ENCODE measurements around the gene BRDT. TPM values are rescaled to one million over a fixed set of nuclear protein-coding genes. Genes with fewer than 3 reads are reported as not detected.

The BRDT gene
- polyA plus RNA-seq, 4 donors, result not detected

DNA sequence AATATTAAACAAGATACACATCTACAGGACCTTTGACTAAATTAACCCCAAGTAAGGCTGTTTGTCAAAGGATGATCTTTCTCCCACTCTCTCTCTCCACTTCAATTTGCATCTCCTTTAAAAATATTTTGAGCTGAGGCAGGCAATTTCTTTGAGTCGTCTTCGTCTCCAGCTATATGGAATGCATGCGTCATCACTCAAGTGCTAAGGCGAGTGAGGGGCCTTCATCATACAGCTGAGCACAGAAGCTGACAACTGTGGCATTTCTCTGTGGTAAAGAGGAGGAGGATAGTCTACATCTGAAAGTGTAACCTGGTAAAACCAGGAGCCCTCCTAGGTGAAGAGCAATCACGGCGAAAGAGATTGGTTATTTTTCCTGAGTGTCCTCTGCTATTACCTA is 88.2 kb downstream of the BRDT start:
- 75 to 89% (median 85%) methylated on average over 6 of the region's 6 CpGs for WGBS, 3 donors
- Histone ChIP-seq H3K27me3 (ENCODE audit: control insufficient read depth in 3 of 3, insufficient read depth in 3 of 3, low read length in 3 of 3) (no peaks in the 10 kb centered on the region), H3K36me3 (ENCODE audit: control insufficient read depth in 3 of 3, insufficient read depth in 2 of 3, low read depth in 1 of 3, low read length in 3 of 3) (no peaks in the 10 kb centered on the region), H3K9me3 (ENCODE audit: control insufficient read depth in 2 of 2, insufficient read depth in 1 of 2, low read depth in 1 of 2, low read length in 1 of 2) (no peaks in the 10 kb centered on the region), H3K27ac (ENCODE audit: low read depth in 1 of 3, low read length in 2 of 3) (no peak overlapping the region), H3K4me1 (ENCODE audit: control insufficient read depth in 3 of 3, insufficient read depth in 2 of 3, low read depth in 1 of 3, low read length in 2 of 3) (peaks cover 0 to 6% (median 0%) of the 10 kb centered on the region in 3 donors), H3K4me3 (ENCODE audit: low read depth in 1 of 3, low read length in 3 of 3) (no peak overlapping the region)
- FAIRE-seq (no peak), DNase-seq (no peak)

DNA sequence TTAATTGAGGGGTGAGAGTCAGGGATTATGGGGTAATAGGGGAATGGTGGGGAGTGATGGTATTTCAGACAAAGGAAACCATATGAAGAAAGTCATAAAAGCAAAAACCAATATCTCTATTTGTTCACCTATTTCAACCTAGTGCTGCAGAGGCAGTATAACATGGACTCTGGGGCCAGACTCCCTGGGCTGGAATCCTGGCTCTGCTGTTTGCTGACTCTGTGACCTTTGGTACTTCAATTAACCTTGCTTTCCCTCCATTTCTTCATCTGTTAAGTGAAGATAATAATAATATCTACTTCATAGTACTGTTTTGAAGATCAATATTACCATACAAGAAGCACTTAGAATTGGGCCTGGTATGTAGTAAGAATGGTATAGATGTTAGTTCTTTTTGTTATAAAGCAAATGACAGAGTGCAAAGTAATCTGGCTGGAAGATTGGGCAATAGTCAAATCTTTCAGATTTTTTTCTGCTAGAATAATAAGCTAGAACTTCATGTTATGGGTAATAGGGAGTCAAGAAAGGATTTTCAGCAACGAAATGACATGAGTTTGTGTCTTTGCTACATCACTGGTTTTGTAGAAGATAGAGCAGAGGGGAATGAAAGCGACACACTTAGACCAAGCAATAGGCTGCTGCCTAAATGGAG is 89.6 kb downstream of the BRDT start:
- peak; percentile 45 to 74 for DNase-seq
- H3K27me3 ChIP-seq (ENCODE audit: control insufficient read depth in 3 of 3, insufficient read depth in 3 of 3, low read length in 3 of 3), result no peaks in the 10 kb centered on the region
- H3K27ac ChIP-seq (ENCODE audit: low read depth in 1 of 3, low read length in 2 of 3), result no peak overlapping the region
- no peaks in the 10 kb centered on the region for H3K9me3 ChIP-seq (ENCODE audit: control insufficient read depth in 2 of 2, insufficient read depth in 1 of 2, low read depth in 1 of 2, low read length in 1 of 2)
- FAIRE-seq, result no peak
- H3K4me3 ChIP-seq (ENCODE audit: low read depth in 1 of 3, low read length in 3 of 3), result no peak overlapping the region
- peaks cover 0 to 6% (median 0%) of the 10 kb centered on the region in 3 donors for H3K4me1 ChIP-seq (ENCODE audit: control insufficient read depth in 3 of 3, insufficient read depth in 2 of 3, low read depth in 1 of 3, low read length in 2 of 3)
- WGBS, 3 donors, result 79 to 91% (median 83%) methylated on average over 2 of the region's 2 CpGs
- H3K36me3 ChIP-seq (ENCODE audit: control insufficient read depth in 3 of 3, insufficient read depth in 2 of 3, low read depth in 1 of 3, low read length in 3 of 3), result no peaks in the 10 kb centered on the region

DNA sequence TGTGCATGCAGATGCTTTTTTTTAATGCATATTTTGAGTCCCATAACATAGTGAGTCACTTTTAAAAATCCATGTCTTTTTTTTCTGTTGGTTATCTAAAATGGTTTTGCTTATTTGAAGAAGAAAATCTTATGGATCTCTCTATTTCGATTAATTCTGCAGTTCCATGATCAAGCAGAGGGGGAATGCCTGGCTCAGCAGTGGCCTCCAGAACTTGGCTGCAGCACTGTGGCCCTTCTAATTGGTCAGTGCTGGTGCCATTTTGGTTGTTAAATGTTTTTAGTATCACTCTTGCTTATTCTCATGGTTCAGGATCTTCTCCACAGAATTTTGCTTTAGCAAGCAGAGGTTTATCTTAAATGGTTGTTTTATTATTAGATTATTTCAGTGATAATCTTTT is 91.8 kb downstream of the BRDT start:
- WGBS, 3 donors, result 89 to 93% (median 93%) methylated on average over 1 of the region's 1 CpG
- Histone ChIP-seq H3K27me3 (ENCODE audit: control insufficient read depth in 3 of 3, insufficient read depth in 3 of 3, low read length in 3 of 3) (no peaks in the 10 kb centered on the region), H3K4me1 (ENCODE audit: control insufficient read depth in 3 of 3, insufficient read depth in 2 of 3, low read depth in 1 of 3, low read length in 2 of 3) (peaks cover 0 to 6% (median 0%) of the 10 kb centered on the region in 3 donors), H3K27ac (ENCODE audit: low read depth in 1 of 3, low read length in 2 of 3) (no peak overlapping the region), H3K4me3 (ENCODE audit: low read depth in 1 of 3, low read length in 3 of 3) (no peak overlapping the region), H3K9me3 (ENCODE audit: control insufficient read depth in 2 of 2, insufficient read depth in 1 of 2, low read depth in 1 of 2, low read length in 1 of 2) (no peaks in the 10 kb centered on the region), H3K36me3 (ENCODE audit: control insufficient read depth in 3 of 3, insufficient read depth in 2 of 3, low read depth in 1 of 3, low read length in 3 of 3) (no peaks in the 10 kb centered on the region)
- DNase-seq (no peak), FAIRE-seq (no peak)

DNA sequence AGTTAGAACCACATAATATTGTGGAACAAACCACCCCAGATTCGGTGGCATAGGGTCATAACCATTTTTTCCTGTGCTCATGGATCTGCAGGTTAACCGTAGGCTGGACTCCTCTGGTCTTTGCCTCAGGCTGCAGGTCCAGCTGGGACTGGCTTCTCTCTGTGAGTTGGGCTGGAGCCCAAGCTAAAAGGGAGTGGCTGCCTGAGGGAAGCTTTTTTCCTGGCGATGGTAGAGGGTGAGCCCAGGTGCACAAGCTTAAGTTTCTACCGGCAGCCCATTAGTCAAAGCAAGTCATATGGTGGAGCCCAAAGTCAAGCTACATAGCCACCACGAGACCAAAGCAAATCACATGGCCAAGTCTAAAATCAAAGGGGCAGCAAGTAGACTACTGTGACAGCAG is 94.4 kb downstream of the BRDT start:
- Histone ChIP-seq H3K27ac (ENCODE audit: low read depth in 1 of 3, low read length in 2 of 3) (no peak overlapping the region), H3K36me3 (ENCODE audit: control insufficient read depth in 3 of 3, insufficient read depth in 2 of 3, low read depth in 1 of 3, low read length in 3 of 3) (no peaks in the 10 kb centered on the region), H3K9me3 (ENCODE audit: control insufficient read depth in 2 of 2, insufficient read depth in 1 of 2, low read depth in 1 of 2, low read length in 1 of 2) (no peaks in the 10 kb centered on the region), H3K4me3 (ENCODE audit: low read depth in 1 of 3, low read length in 3 of 3) (no peak overlapping the region), H3K4me1 (ENCODE audit: control insufficient read depth in 3 of 3, insufficient read depth in 2 of 3, low read depth in 1 of 3, low read length in 2 of 3) (no peaks in the 10 kb centered on the region), H3K27me3 (ENCODE audit: control insufficient read depth in 3 of 3, insufficient read depth in 3 of 3, low read length in 3 of 3) (no peaks in the 10 kb centered on the region)
- no peak for DNase-seq
- 51 to 77% (median 69%) methylated on average over 5 of the region's 5 CpGs for WGBS, 3 donors
- FAIRE-seq, result no peak

DNA sequence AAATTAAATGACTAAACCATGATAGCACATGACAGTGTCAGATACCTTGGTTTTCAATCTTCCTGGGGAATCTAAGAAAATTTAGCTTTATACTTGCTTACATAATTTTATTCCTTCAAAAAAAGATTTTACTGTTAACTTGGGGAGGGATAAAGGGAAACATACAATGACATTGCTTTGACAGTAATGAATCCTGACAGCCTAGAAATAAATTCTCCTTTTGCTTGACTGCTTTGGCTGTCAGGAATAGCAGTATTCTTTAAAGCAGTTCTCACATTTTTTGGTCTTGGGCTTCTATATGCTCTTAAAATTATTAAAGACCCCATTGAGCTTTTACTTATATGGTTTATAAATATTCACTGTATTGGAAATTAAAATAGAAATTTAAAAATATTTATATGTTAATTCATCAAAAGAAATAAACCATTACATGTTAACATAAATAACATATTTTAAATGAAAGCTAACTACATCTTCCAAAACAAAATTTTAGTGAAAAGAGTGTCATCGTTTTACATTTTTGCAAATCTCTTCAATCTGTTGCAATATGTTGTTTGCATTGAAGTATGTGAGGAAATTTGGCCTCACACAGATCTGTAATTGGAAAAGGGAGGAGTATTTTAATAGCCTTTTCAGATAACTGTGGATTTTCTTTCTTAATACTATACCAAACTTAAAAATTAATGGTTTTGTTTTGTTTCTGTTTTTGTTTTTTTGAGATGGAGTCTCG is 96.7 kb downstream of the BRDT start:
- DNase-seq, result no peak
- H3K27me3 ChIP-seq (ENCODE audit: control insufficient read depth in 3 of 3, insufficient read depth in 3 of 3, low read length in 3 of 3), result no peaks in the 10 kb centered on the region
- no peaks in the 10 kb centered on the region for H3K4me1 ChIP-seq (ENCODE audit: control insufficient read depth in 3 of 3, insufficient read depth in 2 of 3, low read depth in 1 of 3, low read length in 2 of 3)
- peak; percentile 26 for FAIRE-seq
- no peak overlapping the region for H3K4me3 ChIP-seq (ENCODE audit: low read depth in 1 of 3, low read length in 3 of 3)
- 79 to 92% (median 84%) methylated on average over 2 of the region's 2 CpGs for WGBS, 3 donors
- H3K27ac ChIP-seq (ENCODE audit: low read depth in 1 of 3, low read length in 2 of 3), result no peak overlapping the region
- H3K9me3 ChIP-seq (ENCODE audit: control insufficient read depth in 2 of 2, insufficient read depth in 1 of 2, low read depth in 1 of 2, low read length in 1 of 2), result no peaks in the 10 kb centered on the region
- H3K36me3 ChIP-seq (ENCODE audit: control insufficient read depth in 3 of 3, insufficient read depth in 2 of 3, low read depth in 1 of 3, low read length in 3 of 3), result no peaks in the 10 kb centered on the region

DNA sequence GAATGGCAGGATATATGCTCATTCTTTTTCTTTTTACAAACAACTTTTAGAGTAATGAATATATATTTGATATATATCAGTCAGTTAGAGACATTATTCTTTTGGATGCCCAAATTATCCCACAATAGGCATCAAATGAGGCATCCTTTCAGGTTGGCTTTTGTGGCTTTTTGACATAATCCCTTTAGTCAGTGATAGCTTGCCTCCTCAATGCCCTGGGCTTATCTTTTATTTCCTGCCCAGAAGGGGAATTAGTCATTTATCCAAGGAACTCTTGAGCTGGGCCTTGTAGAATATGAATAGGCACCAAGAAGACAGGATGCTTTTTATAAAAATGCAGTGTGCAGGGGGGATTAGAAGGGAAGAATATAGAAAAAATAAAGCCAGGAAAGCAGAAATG is 102.7 kb downstream of the BRDT start:
- Histone ChIP-seq H3K27ac (ENCODE audit: low read depth in 1 of 3, low read length in 2 of 3) (no peak overlapping the region), H3K36me3 (ENCODE audit: control insufficient read depth in 3 of 3, insufficient read depth in 2 of 3, low read depth in 1 of 3, low read length in 3 of 3) (no peaks in the 10 kb centered on the region), H3K9me3 (ENCODE audit: control insufficient read depth in 2 of 2, insufficient read depth in 1 of 2, low read depth in 1 of 2, low read length in 1 of 2) (no peaks in the 10 kb centered on the region), H3K27me3 (ENCODE audit: control insufficient read depth in 3 of 3, insufficient read depth in 3 of 3, low read length in 3 of 3) (no peaks in the 10 kb centered on the region), H3K4me1 (ENCODE audit: control insufficient read depth in 3 of 3, insufficient read depth in 2 of 3, low read depth in 1 of 3, low read length in 2 of 3) (no peaks in the 10 kb centered on the region), H3K4me3 (ENCODE audit: low read depth in 1 of 3, low read length in 3 of 3) (no peak overlapping the region)
- FAIRE-seq (no peak), DNase-seq (no peak)

Other genes with a start within 250 kb of the BRDT start
- 10 to 100 TPM in 1 of 4 donors, 1 to 10 TPM in 2, under 1 TPM in 1; 0.45 to 20.0 (median 5.1) TPM for gene TGFBR3, start 63.2 kb upstream of the BRDT start, polyA plus RNA-seq
- 1 to 10 TPM in 1 of 4 donors, under 1 TPM in 1, not detected in 2; 0.82 to 6.6 TPM for gene EPHX4, start 80.6 kb downstream of the BRDT start, polyA plus RNA-seq
- under 1 TPM in 1 of 4 donors, not detected in 3; 0.09 TPM for gene SETSIP, start 126.0 kb downstream of the BRDT start, polyA plus RNA-seq
- 1 to 10 TPM in 3 of 4 donors, under 1 TPM in 1; 0.27 to 9.8 (median 2.1) TPM for gene BTBD8, start 130.9 kb downstream of the BRDT start, polyA plus RNA-seq